HFF-Myc (cell line): ENCODE results near the gene PCDH8.
"Not testable (repeated sequence)": the region's sequence is repeated elsewhere in the genome, so short reads cannot be mapped to it uniquely, and the experiment has no call there.

Experiments used
- DNase-seq: peaks from one replicate; pipeline ENCODE4 v3.0.0-alpha.2; 2011; ENCODE audit warnings: low read depth; ENCODE audit errors: extremely low read depth
- H3K4me3 ChIP-seq: replicated peaks from 2 replicates; pipeline ENCODE4 v1.5.1; 2011; ENCODE audit warnings: low read depth, mild to moderate bottlenecking, control low read depth, low read length
- CTCF ChIP-seq: IDR thresholded peaks from 2 replicates; pipeline ENCODE4 v1.5.1; 2012; ENCODE audit warnings: mild to moderate bottlenecking, low read depth, low read length, control low read depth; ENCODE audit errors: missing control alignments

Gene PCDH8

GRCh38 chr13:52827839-52828238 is 20.6 kb downstream of the PCDH8 start:
- TF ChIP-seq CTCF = no peak
- no peak overlapping the region for H3K4me3 ChIP-seq
- no peak for DNase-seq

GRCh38 chr13:52817886-52818285 is 30.6 kb downstream of the PCDH8 start:
- not testable (repeated sequence) for DNase-seq, H3K4me3 ChIP-seq

GRCh38 chr13:52815330-52815729 is 33.1 kb downstream of the PCDH8 start:
- no peak for TF ChIP-seq CTCF
- H3K4me3 ChIP-seq = no peak overlapping the region
- no peak for DNase-seq

GRCh38 chr13:52812941-52813340 is 35.5 kb downstream of the PCDH8 start:
- no peak for TF ChIP-seq CTCF
- H3K4me3 ChIP-seq = no peak overlapping the region
- no peak for DNase-seq

- DNase-seq = no peak
- H3K4me3 ChIP-seq = no peak overlapping the region
- TF ChIP-seq CTCF = no peak
These were observed 36.6 kb downstream of the PCDH8 start for GRCh38 chr13:52811841-52812240.

- DNase-seq = no peak
- no peak for TF ChIP-seq CTCF
- H3K4me3 ChIP-seq = no peak overlapping the region
These were observed 37.9 kb downstream of the PCDH8 start for GRCh38 chr13:52810526-52810925.

- TF ChIP-seq CTCF = no peak
- H3K4me3 ChIP-seq = no peak overlapping the region
- no peak for DNase-seq
These were observed 38.4 kb downstream of the PCDH8 start for GRCh38 chr13:52810011-52810410.
